Suprapubic skin (tissue), 4 donors: ENCODE measurements around the gene ABCA7.

Experiments used
- CTCF ChIP-seq, 2 donors: fragments of 200-600 bp in 1 of 2; fragments of 450-650 bp in 1 of 2; sonication (generic) in 1 of 2; IDR thresholded peaks; one replicate each; pipeline ENCODE4 v1.5.1; 2016 to 2019; ENCODE audit warnings: antibody characterized with exemption in 2 of 2, mild to moderate bottlenecking in 1 of 2, moderate library complexity in 1 of 2
- POLR2A ChIP-seq, 2 donors: fragments of 450-650 bp; IDR thresholded peaks; one replicate each; pipeline ENCODE4 v1.6.1; 2017; ENCODE audit warnings: antibody characterized with exemption in 2 of 2, mild to moderate bottlenecking in 2 of 2, moderate library complexity in 2 of 2
- POLR2AphosphoS5 ChIP-seq, 3 donors: sonication (generic); formaldehyde crosslinking; IDR thresholded peaks; one replicate each; pipeline ENCODE4 v1.6.1; 2017; ENCODE audit warnings: antibody characterized with exemption in 3 of 3

- TF ChIP-seq POLR2A (IDR thresholded peaks at IDR 0.05) (no peak), CTCF (IDR thresholded peaks at IDR 0.05) (no peak), POLR2AphosphoS5 (IDR thresholded peaks at IDR 0.05) (no peak)
Measured at GRCh38 chr19:1062387-1063029, 22.6 kb downstream of the ABCA7 start.
